NAMALWA (cell line): ENCODE measurements around the gene GAL.

Experiments used
- DNase-seq: peaks from one replicate; pipeline ENCODE4 v3.0.0-alpha.2; 2015; ENCODE audit warnings: low spot score

Gene GAL

GRCh38 chr11:68659158-68659921, 25.0 kb upstream of the GAL start:
- no peak for DNase-seq

DNA sequence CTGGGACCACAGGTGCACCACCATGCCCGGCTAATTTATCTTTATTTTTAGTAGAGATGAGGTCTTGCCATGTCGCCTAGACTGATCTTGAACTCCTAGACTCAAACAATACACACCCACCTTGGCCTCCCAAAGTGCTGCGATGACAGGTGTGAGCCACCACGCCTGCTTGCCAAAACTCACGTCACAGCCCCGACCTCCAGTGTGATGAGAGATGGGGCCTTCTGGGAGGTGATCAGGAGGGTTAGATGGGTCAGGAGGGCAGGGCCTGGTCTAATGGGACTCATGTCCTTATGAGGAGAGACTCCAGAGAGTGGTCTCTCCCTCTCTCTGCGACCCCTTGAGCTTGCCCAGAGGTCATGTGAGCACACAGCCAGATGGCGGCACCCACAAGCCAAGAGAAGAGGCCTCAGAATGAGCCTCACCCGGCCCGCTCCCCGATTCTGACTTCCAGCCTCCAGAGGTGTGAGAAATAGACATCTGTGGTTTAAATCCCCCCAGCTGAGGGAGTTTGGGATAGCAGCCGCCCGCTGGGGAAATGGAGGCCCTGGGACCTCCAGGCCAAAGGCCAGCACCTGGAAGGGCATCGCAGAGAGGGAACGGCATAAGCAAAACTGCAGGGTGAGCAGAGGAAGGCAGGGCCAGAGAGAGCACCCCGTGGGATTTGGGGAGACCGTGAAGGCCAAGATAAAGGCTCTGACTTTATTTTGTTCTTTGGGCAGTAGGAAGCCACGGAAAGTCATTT, 24.1 kb upstream of the GAL start:
- DNase-seq: no peak

GRCh38 chr11:68661014-68661413, 23.3 kb upstream of the GAL start:
- DNase-seq: no peak

DNA sequence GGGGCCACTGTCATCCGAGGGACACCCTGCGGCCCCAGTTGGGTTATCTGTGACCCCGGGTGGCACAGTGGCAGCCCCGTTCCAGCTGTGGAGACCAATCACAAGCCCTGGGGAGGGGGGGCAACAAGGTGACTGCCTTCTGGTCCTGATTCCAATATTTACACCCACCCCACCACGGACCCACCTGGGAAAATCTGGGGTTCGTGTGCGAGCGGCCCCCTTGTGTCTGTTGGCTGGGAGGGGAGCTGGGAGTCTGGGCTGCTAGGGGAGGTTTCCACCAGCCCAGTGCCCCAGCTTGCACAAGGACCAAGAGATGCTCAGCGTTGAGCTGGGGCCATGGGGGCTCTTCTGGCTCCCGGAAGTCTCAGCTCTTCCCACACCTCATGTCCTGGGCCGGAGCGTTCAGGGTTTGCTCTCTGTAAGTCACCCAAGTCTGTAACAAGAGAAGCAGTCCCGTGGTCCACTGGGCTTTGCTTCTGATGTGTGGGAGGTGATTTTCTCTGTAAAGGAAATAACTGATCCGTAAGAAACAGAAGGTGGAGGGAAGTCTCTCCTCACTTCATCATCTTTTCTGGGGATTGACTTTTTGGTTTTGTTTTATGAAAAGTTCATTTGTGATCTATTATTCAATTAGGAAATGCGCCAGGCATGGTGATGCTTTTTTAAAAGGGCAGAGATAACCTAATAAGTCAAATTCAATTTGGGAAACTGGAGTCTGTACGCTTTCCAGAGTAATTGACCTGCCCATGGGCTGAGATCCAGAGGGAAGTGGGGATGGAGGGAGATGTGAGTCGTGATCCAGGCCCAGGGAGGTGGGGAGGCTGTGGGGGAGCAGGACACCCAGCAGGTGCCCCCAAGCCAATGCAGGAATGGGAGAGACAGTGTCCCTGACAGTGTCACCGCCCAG, 22.4 kb upstream of the GAL start:
- no peak for DNase-seq

DNA sequence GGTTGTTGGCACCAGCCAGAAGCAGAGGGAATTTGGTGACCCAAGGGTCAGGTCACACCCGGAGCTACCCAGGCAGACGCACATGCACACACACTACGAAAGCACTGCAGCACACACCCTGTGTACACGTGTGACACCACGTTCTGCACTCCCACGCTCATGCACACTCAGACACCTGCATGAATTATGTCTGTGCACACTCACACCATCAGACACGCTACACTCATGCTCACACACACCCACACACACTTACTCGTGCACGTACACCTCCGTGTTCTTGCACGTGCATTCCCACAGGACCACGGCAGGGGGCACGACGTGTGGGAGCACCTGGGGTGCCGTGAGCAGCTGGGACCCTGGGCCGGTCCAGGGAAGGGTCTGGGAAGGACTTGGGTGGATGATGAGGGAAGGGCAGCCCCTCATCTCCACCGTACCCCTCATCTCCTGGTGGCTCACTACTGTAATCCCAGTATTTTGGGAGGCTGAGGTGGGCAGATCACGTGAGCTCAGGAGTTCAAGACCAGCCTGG, 20.8 kb upstream of the GAL start:
- no peak for DNase-seq

- DNase-seq: no peak
Measured at GRCh38 chr11:68664141-68664540, 20.2 kb upstream of the GAL start.

- DNase-seq: no peak
Measured at GRCh38 chr11:68664906-68665305, 19.4 kb upstream of the GAL start.

- DNase-seq: no peak
Measured at GRCh38 chr11:68665436-68665835, 18.9 kb upstream of the GAL start.

- no peak for DNase-seq
Measured at GRCh38 chr11:68666849-68667248, 17.5 kb upstream of the GAL start.

GRCh38 chr11:68667511-68668500, 16.5 kb upstream of the GAL start:
- no peak for DNase-seq

GRCh38 chr11:68669301-68670090, 14.8 kb upstream of the GAL start:
- DNase-seq: no peak

GRCh38 chr11:68670208-68670992, 13.9 kb upstream of the GAL start:
- DNase-seq: no peak

- no peak for DNase-seq
Measured at GRCh38 chr11:68673306-68673945, 10.9 kb upstream of the GAL start.

- no peak for DNase-seq
Measured at GRCh38 chr11:68673991-68674390, 10.4 kb upstream of the GAL start.

- no peak for DNase-seq
Measured at GRCh38 chr11:68674461-68674860, 9.9 kb upstream of the GAL start.

GRCh38 chr11:68677432-68677831, 6.9 kb upstream of the GAL start:
- no peak for DNase-seq

- no peak for DNase-seq
Measured at GRCh38 chr11:68678031-68678441, 6.3 kb upstream of the GAL start.

- DNase-seq: no peak
Measured at GRCh38 chr11:68680541-68681231, 3.7 kb upstream of the GAL start.
